ENCODE measurements around the gene ATP13A3.

The ATP13A3 gene

GRCh38 chr3:194439881-194440550, 46.8 kb downstream of the ATP13A3 start:
- no peak for DNase-seq (ENCODE audit: low read depth in 2 of 2)

GRCh38 chr3:194434503-194434902, 52.3 kb downstream of the ATP13A3 start:
- DNase-seq (ENCODE audit: low read depth in 2 of 2), result no peak

DNA sequence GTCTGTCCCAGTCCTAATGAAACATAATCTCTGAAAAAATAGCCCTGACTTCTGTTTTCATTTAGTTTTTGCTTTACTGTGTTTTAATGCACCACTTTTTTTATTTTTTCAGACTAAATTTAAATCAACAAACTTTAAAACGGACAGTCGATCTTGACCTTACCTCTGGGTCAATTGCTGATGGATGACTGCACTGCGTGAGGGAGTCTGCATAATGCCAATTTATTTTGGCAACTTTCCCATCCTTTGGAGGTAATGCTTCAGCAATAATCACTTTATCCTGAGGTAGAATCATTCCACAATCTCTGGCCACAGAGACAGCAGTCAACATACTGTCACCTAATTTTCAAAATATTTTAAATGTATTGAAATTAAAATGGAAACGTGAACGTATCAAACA, 55.2 kb downstream of the ATP13A3 start:
- no peak for DNase-seq (ENCODE audit: low read depth in 2 of 2)

DNA sequence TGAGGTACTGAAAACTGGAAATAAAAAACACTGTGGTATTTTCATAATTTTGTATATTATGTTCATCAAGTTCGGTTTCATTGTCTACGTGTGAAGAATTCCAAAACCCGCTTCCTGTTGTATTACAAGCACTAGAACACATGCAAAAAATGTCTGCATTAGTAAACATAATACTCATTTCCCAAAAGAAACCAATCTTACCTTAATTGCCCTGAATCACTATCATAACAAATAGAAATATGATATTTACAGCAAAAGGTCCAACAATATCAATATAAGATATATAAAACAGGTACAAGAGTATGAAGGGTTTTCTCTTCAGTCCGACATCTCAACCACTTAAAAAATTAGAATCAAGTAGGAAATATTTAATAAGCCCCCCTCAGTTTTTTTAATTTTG, 61.4 kb downstream of the ATP13A3 start:
- DNase-seq (ENCODE audit: low read depth in 2 of 2), result no peak

DNA sequence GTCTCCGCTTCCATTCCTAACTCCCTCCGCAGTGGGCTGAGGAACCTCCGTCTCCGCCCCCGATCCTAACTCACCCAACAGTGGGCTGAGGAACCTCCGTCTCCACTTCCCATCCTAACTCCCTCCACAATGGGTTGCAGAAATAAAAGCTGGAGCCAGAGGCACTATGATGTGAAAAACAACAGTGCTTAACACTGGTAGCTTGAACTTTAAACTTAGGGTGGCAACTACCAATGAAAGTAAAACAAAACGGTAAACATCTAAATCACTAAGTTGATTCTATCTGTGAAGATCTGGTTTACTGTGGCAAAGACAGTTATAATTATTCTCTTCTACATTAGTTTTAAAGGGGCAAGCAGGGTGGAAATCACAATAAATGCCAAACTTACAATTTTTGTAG, 61.8 kb downstream of the ATP13A3 start:
- DNase-seq (ENCODE audit: low read depth in 2 of 2), result no peak

DNA sequence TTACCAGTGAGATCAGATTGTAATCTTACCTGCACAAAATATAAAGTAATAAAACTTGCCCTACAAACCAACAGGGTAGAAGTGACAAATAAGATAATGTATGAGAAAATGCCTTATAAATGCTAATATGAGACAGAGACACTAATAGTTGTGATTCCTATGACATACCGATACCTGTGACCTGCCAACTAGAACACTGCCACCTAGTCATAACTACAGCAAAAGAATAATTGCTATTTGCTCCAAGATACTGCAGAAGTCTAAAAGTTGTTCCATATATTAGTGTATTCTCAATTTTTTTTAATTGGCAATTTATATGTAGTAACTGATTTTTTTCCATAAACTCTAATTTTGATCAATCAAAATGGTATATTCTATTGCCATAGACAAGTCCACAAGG, 62.4 kb downstream of the ATP13A3 start:
- DNase-seq (ENCODE audit: low read depth in 2 of 2), result no peak

DNA sequence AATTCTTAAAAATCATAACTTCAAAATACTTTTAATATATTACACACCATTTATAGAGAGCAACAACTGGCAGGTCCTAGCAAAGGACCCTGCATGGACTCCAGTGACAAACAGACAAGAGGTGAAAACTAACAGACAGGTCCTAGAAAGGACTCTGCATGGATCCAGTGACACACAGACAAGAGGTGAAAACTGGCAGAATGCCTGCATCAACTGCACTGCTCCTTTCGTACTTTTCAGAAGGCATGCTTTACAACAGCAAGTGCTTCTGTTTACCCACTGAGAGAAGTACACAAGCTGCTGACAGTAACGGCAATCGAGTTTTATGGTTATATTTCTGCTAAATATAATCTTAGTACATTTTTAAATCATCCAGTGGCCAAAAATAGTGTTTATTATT, 63.5 kb downstream of the ATP13A3 start:
- no peak for DNase-seq (ENCODE audit: low read depth in 2 of 2)

- DNase-seq (ENCODE audit: low read depth in 2 of 2), result no peak
Observed at GRCh38 chr3:194422188-194422587, 64.6 kb downstream of the ATP13A3 start.

- DNase-seq (ENCODE audit: low read depth in 2 of 2), result no peak
Observed at GRCh38 chr3:194418671-194419070, 68.1 kb downstream of the ATP13A3 start.

- DNase-seq (ENCODE audit: low read depth in 2 of 2), result no peak
Observed at GRCh38 chr3:194407423-194407822, 79.4 kb downstream of the ATP13A3 start.

GRCh38 chr3:194405766-194406165, 81.0 kb downstream of the ATP13A3 start:
- no peak for DNase-seq (ENCODE audit: low read depth in 2 of 2)

DNA sequence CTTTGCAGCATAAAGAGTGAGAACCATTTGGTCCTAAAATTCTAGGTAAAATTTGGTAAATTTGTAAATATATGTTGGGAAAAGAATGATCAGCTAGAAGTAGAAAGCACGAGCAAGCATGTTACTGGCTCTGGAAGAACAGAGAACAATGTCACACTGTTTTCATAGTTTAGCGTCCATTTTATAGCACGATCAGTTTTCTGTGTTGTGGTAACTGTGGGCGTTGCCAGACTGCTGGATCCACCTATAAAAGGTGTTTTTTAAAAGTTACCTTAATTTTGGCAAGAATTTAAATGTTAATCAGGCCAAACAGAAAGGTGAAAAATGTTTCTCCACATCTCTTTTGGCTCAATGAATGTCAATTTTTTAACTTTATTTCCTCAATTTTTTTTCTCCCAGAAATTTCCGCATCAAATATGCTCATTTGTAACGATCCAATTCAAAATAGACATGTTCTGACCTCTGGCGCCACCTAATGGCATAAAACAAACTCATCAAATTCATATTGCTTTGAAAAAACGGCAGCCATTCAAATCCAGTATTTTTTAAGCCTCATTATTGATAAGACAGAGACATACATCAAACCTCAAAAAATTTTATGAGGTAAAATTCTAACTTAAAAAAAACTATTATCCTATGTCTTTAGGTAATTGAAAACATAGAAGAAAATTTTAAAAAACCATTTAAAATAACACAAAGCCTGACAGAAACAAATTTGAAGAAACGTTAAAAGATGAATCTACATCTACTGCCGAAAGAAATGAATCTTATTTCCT, 82.2 kb downstream of the ATP13A3 start:
- no peak for DNase-seq (ENCODE audit: low read depth in 2 of 2)

DNA sequence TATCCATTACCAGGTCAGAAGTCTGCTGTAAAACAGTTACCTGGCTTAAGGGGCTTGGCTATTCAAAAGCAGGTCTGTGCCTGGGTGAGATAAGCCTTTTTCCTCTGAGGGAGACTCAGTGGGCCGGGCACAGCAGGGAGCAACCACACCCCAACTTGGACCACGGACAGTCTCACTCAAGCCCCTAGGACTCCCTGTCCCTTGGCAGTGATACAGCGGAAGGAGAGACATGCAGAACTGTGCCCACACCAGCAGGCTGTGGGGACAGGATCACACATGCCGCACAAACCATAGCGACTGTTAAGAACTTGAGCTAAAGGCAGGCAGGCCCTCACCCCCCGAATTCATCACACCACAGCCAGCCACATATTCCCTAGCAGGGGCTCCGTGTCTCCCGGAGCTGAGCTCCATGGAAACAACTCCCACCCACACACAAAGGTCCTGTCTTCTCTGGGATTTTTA, 84.9 kb downstream of the ATP13A3 start:
- DNase-seq (ENCODE audit: low read depth in 2 of 2), result no peak

DNA sequence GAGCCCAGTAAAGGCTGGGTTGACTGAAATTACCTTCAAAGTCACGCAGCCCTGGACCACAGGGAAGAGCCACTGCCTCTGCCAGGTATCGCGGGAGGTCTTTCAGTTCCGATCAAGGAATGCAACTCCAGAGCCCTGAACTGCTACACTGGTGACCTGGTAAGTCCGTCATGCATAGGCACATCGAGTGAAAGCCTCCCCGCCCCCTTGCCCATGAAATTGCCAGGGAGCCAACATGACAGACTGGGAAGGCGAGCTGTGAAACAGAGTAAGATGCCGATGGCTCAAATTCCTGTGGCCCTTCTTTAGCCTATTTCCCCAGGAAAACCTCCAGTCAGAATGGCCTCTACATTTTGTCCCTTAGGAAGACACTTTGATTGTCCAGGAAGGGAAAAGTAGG, 85.5 kb downstream of the ATP13A3 start:
- DNase-seq (ENCODE audit: low read depth in 2 of 2), result no peak

GRCh38 chr3:194399874-194400411, 86.9 kb downstream of the ATP13A3 start:
- no peak for DNase-seq (ENCODE audit: low read depth in 2 of 2)

GRCh38 chr3:194399166-194399565, 87.6 kb downstream of the ATP13A3 start, which contains the start of gene GP5:
Gene GP5 (minus strand): TSS chr3:194399266. CDS start chr3:194398282, 984 bp downstream.
- no peak for DNase-seq (ENCODE audit: low read depth in 2 of 2)

DNA sequence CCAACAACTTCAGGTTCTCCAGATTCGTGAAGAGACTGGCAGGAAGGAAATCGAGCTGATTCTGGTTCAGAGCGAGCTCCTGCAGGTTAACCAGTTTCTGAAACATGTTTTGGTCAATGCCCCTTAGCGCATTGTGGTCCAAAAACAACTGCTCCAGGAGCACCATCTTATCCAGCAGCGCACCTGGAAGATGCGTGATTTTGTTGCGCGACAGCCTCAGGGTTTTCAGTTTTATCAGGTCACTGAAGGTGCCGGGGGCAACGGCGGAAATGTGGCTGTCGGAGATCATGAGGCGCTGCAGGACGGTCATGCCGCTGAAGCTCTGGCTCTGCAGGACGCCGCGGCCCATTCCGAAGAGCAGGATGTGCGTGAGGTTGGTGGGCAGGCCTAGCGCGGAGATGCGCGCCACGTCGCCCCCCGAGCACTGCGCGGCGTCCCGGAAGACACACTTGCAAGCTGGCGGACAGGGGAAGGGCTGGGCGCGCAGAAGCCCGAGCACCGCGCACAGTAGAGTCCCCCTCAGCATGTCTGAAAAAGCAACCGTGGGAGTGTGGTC, 89.0 kb downstream of the ATP13A3 start:
- no peak for DNase-seq (ENCODE audit: low read depth in 2 of 2)

GRCh38 chr3:194396859-194397756, 89.7 kb downstream of the ATP13A3 start:
- DNase-seq (ENCODE audit: low read depth in 2 of 2), result no peak

GRCh38 chr3:194396539-194396858, 90.3 kb downstream of the ATP13A3 start:
- no peak for DNase-seq (ENCODE audit: low read depth in 2 of 2)

DNA sequence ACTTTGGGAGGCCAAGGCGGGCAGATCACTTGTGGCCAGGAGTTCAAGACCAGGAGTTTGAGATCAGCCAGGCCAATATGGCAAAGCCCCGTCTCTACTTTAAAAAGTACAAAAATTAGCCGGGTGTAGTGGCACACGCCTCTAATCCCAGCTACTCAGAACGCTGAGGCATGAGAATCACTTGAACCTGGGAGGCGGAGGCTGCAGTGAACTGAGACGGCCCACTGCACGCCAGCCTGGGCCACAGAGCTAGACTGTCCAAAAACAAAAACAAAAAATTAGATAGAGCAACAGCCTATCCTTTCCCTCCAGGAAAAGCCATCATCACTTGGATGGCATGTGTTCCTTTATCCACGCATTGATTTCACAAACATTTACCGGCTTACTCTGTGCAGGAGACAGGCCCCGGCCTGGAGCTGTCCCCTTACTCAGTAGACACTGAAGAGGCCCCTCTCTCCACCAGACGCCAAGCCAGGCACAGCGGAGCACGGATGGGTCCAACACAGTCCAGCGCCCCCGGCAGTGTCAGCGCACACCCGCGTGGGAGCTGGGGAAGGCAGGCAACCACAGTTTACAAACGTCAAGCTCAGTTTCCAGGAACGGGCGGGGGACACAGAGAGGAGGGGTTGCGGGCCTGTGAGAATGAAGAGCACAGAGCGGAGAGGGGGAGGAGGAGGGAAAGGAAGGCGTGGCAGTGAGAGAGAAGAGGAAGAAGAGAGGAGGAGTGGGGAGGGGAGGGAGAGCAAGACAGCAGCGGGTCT, 90.8 kb downstream of the ATP13A3 start:
- DNase-seq (ENCODE audit: low read depth in 2 of 2), result peak; percentile 19 to 46

DNA sequence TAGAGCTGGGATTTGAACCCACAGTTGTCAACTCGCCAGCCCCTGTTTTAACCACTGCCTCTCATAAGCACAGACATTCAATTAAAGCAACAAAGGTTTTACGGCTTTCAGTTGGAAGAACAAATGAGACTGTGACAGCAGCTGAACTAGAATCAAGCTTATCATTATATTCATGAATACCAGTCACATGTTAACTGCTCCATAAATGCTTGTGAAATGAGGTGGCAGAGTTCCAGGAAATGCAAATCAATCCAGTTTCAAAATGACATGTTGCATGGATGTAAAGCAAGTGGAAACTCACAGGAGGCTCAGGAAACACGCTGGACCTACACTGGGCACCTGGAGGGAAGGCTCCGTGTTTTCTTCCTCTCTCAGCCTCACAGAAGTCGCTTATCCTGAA, 91.6 kb downstream of the ATP13A3 start:
- DNase-seq (ENCODE audit: low read depth in 2 of 2), result no peak

All from activated CD8-positive, alpha-beta memory T cell treated with anti-CD3 and anti-CD28 coated beads for 4 hours (primary cell).